ENCODE results near the gene LRRC71.

DNA sequence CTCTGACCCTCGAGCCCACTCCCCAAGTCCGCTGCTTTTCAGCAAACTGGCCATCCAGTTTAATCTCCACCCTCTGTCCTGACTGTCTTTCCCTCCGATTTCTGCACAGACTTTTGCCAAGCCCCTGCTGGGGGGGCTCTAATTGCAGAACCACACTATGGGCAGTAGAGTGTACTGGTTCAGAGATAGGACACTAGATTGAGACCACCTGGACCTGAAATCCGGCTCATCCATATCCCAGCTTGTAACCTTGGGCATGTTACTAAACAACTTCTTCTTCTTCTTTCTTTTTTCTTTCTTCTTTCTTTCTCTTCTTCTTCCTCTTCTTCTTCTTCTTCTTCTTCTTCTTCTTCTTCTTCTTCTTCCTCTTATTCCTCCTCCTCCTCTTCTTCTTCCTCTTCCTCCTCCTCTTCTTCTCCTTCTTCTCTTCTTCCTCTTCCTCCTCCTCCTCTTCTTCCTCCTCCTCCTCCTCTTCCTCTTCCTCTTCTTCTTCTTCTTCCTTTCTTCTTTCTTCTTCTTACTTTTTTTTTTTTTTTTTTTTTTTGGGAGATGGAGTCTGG lies 7.7 kb downstream of the LRRC71 start:
- TF ChIP-seq CTCF (conservative IDR thresholded peaks at IDR 0.05 in 1 of 2, IDR thresholded peaks at IDR 0.05 in 1 of 2; ENCODE audit: extremely low read depth in 1 of 2, insufficient read depth in 1 of 2, low read depth in 1 of 2, low read length in 2 of 2) (no peak), EZH2 (IDR thresholded peaks at IDR 0.05; ENCODE audit: borderline replicate concordance, low read length) (no peak)

All from mammary epithelial cell (primary cell).